ENCODE results near the gene PMS1.
A peak's percentile ranks its signal among the peaks of the same experiment; 100 is the strongest.
"Not testable (repeated sequence)": the region's sequence is repeated elsewhere in the genome, so short reads cannot be mapped to it uniquely, and the experiment has no call there.

The PMS1 gene

DNA sequence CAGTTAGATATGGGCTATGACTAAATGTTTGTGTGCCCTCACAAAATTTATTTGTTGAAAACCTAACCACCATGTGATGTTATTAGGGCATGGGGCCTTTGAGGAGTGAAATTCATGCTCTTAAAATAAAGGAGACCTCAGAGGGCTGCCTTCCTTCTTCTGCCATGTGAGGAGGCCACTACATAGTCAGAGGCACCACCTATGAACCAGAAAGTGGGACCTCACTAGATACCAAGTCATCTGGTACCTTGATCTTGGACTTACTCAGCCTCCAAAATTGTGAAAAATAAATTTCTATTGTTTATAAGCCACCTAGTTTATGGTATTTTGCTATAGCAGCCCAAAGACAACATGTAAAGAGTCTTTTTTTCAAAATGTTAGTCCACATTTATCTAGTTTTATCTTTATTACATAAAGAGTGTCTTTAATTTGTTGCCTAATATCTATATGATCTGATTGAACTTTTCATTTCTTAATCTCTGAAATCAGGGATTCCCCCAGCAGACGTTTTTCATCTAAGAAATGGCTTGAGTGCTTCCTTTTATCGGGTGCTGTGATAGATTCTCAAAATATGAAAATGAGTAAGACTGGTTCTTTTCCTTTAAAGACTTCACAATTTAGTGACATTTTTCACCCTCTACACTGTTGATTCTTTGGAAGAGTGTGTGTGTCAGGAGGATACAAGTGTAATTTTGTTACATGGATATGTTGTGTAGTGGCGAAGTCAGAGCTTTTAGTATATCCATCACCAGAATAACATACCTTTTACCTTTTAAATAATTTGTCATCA is 34.2 kb downstream of the PMS1 start:
- DNase-seq = no peak

DNA sequence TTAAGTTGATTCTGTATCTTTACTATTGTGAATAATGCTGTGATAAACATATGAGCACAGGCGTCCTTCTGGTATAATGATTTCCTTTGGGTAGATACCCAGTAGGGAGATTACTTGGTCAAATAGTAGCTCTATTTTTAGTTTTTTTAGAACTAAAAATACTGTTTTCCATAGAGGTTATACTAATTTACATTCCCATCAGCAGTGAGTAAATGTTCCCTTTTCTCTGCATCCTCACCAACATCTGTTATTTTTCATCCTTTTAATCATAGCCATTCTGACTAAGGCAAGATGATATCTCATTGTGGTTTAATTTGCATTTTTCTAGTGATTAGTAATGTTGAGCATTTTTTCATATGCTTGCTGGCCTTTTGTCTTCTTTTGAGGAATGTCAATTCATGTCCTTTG is 35.1 kb downstream of the PMS1 start:
- no peak for DNase-seq

DNA sequence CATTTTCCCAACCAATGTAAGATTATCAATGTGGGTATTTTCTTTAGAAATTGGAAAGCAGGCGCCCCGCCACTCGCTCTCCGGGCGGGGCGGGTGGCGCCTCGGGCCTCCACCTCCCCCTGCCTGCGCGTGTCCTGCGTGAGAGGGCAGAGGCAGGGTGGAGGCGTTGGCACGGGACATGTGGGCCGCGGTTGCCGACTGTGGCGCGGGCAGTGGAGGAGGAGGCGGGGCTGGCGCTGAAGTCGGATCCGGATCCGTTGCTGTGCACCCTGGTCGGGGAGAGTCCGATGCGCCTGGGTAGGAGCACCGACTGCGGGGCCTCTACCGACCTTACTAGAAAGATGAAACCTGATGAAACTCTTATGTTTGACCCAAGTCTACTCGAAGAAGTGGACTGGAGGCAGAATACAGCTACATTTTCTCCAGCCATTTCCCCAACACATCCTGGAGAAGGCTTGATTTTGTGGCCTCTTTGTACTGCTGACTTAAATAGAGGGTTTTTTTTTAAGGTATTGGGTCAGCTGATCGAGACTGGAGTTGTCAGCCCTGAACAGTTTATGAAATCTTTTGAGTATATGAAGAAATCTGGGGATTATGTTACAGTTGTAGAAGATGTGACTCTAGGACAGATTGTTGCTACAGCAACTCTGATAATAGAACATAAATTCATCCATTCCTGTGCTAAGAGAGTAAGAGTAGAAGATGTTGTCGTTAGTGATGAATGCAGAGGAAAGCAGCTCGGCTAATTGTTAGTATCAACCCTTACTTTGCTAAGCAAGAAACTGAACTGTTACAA is 37.9 kb downstream of the PMS1 start:
- peak; percentile 7 to 34 for DNase-seq

DNA sequence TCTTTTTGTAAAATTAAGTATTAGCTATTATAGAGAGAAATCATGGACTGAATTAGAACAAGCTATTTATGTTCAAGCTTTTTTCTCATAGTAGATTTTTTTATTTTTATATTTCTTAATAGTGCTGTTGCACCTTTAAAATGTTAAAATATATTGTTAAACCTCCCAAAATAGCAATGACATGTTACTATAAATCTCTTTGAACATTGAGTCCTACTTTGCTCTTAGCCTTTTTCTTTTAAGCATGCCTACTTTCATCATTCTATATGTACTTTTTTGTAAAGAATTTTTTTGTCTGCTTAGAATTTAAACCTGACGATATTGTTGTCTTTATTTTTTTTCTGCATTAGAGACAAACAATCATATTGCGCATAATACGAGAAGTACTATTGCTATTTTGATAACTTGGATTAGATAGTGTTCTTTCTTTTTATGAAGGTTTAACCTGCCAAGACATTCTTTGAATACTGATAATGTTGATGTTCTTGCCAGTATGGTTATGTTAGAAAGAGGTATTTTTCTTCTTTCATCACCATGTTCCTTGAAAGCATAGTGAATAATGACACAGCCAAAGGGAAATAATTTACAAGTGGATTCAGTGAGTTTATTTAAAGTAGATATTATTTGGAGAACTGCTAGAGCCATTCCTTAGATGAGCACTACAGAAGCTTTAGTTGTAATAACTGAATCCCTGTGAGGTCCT is 40.6 kb downstream of the PMS1 start:
- DNase-seq = no peak

DNA sequence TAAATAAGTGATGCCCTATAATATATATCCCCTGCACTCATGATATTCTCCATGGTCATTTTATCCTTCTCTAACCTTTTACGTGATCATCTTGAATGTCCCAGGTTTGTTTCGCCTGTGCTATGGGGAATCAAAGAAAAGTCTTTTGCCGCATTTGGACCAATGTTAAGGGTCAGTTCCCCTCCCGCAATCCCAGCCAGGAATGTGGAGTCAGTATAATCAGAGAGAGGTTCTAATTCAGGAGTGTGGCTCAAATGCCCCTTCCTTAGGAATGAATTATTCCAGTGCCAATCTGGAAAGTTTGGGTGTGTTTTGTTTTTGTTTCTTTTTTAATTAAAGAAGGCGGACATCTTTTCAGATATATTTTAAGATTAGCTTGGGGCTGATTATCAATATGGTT is 41.8 kb downstream of the PMS1 start:
- no peak for DNase-seq

DNA sequence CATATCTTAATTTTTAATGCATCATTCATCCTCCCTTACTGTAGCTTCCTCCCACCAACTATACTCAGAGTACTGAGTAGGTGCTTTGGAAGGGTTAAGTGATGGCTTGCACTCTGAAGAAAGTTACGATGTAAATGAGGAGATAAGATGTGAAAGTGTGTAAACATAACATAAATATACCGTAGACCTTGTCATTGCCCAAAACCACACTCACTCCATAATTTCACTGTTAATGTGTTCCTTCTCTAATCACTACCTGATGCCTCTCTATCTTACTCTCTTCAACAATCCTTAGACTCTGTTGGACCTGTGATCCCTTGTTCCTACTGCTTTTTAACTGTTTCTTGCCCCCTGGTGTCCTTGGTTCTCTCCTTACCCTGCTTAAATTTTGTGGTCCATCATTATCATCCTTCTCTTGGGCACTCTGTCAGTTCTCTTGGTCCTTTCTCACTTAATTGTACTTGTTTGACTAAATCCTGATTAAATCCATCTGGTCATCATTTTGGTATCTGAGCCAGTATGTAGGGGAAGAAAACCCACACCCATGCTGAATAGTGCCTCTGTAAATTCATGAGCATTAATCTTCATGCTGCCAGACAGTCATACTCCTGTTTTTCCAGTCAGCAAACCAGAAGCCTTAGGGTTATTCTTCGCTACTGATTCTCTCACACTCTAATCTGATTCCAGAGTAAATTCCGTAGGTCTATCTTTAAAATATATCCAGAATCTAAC is 45.0 kb downstream of the PMS1 start:
- no peak for DNase-seq

DNA sequence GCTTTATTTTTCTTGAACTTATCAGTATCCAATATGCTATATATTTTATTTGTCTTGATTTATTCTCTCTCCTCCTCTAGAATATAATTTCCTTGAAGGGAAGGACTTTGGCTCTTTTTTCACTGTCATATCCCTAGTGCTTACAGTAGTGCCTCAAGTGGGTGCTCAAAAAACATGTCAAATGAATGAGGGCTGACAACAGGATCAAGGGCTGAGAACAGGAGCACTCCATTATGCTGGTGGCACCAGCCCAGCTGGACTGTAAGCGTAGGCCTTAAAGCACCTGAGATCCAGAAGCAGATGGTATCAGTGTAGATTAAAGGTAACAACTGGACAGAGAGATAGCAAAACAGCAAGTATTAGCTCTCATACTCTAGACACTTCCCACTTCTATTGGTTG is 46.3 kb downstream of the PMS1 start:
- no peak for DNase-seq

DNA sequence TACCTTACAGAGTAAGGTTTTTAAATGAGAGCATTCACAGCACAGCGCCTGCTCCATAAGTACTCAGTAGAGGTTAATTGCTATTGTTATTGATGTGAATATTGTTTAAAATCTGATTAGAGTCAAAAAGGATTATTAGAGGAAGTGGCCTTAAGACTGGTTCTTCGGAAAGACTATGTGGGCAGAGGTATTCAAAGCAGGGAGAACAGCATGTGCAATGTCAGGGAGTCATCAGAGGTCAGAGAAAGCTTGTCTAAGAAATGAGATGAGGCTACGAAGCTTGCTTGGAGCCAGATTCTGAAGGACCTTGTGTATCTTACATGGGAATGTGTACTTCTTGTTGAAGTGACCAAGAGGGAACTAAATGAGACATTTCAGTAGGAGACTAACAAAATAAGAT is 49.8 kb downstream of the PMS1 start:
- peak; percentile 72 to 83 for DNase-seq

DNA sequence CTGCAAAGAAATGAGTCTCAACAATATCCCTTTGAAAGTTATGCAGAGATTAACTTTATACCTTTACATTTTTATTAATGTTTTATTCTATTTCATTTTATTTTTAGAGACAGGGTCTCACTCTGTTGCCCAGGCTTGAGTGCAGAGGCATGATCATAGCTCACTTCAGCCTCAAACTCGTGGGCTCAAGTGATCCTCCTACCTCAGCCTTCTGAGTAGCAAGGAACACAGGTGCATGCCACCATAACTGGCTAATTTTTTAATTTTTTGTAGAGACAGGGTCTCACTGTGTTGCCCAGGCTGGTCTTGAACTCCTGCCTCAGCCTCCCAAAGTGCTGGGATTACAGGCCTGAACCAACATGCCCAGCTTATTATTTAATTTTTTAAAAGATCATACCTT is 50.4 kb downstream of the PMS1 start:
- DNase-seq = not testable (repeated sequence)

DNA sequence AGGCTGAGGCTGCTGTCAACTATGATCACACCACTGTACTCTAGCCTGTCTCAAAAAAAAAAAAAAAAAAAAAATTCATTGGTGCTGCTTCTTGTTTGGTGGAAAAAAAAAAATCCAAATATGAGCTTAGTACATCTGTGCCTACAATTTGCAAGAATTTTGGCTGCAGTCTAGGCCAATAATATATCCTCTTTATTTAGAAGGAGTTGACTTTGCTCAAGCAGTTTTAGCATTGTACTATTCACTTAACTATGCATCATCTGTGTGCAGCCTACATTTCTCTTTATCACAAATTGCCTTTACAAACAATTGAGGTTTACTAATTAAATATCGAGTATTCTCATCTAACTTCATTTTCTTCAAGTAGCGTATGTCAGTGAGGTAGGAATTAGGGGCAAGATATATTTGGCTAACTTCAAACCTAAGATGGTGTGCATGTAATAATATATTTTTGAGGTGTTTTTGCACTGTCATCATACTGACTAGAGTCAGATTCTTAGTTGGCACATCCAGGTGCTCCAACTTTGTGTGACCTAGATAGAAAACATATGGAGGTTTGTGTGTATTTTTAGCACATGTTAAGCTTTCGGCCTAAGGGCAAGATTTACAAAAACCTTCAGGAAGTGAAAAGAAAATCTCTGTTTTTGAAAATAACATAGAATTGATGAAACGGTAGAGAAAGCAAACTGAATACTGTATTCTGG is 51.8 kb downstream of the PMS1 start:
- DNase-seq = no peak

DNA sequence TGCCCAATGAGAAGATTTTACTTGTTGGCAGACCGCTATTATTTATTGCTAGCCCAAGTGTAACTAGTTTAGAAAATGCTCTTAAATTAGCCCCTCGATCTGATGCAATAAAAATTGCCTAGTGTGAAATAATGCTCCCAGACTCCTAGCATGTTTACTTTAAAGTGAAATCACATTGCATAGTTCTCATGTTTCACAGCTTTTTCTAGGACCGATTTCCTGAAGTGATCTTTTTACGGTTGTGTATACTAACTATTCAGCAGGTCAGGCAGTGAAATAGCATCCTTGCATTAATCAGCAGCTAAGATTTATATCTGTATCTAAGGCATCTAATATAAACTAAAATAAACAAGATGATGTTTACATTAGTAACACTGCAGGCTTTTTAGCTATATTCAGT is 52.4 kb downstream of the PMS1 start:
- no peak for DNase-seq

DNA sequence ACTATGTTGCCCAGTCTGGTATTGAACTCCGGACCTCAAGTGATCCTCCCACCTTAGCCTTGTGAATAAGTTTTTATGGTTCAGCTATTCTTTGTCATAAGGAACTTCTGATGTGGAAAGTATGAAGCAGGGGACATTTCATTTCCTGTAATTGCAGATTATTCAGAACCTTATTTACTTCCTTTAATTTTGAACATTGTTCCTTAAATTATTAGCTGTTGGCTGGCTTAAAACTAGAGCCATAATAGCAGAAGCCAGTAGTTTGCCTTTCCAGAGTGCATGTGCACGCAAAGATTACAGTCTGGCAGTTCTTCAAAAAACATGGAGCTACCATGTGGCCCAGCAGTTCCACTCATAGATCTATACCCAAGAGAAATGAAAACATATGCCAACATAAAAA is 53.1 kb downstream of the PMS1 start:
- peak; percentile 52 to 57 for DNase-seq

DNA sequence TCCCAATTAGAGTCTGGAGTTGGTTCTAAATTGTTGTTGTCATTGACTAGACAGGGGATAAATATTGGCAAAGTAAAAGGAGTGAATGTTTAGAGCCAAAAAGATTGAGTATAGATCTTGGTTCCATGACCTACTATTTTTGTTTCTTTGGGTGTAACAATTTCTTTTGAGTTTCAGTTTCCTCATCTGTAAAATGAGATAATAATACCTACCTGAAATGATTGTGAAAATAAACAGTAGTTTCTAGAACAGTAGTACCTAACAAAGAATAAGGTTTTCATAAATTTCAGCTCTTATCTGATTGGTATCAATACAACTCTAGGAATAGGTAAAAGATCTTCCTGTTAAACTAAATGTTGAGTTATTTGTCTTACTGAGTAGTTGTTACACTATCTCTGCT is 56.8 kb downstream of the PMS1 start:
- no peak for DNase-seq

DNA sequence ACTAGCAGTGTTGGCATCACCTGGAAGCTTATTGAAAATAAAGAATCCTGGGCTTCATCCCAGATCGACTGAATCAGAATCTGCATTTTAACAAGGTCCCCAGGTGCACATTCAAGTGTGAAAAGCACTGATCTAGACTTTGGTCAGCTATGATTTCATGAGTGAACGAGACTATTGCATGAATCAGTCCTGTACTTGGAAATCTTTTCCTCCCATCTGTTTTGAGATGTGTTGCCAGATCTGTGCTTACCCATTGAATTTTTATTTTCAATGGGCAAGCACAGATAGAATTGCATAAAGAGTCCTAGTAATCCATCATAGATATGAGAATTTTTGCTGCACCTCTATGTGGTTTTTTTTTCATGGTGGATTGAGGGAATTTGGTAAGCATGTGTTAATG is 64.0 kb downstream of the PMS1 start:
- DNase-seq = no peak

DNA sequence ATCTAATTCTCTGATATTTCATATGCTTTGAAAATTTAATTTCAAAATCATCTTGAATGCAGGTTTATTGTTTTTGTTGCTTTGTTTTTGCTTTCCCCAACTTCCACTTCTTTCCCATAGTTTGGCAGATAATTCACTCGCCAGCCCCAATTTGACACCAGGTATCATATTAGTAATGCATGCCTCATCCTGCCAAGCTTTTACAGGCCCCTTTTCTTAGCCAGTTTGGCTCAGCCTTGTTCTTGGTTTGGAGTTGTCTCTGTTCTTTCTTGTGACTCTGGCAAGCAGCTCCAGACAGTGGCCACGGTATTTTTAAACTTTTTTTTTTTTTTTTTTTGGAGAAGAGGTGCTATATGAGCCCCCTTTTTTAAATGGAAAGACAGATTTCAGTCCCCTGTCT is 65.3 kb downstream of the PMS1 start:
- no peak for DNase-seq

DNA sequence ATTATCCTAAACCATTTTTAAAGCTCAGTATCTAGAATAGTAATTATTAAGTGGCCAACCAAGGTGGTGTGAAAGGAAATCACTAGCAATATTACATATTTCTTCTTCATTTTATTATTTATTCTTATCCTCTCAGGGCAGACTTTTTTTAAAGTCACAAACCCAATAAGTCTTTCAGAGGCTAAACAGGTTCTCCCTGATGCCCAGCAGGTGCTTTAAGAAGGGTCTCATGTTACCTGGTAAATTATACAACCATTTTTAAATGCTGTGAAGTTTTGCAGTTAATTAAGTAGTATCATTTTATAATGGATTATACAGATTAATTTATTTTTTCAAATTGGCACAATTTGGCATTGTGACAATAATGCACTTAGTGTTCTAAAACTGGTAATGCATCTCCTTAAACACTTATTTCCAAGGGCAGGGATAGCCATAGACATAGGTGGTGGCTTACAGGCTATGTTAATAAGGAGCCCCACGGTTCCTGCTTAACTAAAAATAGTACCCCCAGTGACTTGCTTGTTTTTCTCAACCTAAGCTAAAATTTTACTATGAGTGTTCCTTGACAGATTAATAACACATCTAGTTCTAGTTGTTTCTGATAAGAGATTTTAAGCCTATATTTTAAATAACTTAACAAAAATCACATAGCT is 67.0 kb downstream of the PMS1 start:
- DNase-seq = no peak

DNA sequence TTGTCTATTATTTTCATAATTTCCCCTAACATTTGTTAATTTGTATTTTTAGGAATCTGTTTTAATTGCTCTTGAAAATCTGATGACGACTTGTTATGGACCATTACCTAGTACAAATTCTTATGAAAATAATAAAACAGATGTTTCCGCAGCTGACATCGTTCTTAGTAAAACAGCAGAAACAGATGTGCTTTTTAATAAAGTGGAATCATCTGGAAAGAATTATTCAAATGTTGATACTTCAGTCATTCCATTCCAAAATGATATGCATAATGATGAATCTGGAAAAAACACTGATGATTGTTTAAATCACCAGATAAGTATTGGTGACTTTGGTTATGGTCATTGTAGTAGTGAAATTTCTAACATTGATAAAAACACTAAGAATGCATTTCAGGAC is 69.9 kb downstream of the PMS1 start:
- DNase-seq = no peak

DNA sequence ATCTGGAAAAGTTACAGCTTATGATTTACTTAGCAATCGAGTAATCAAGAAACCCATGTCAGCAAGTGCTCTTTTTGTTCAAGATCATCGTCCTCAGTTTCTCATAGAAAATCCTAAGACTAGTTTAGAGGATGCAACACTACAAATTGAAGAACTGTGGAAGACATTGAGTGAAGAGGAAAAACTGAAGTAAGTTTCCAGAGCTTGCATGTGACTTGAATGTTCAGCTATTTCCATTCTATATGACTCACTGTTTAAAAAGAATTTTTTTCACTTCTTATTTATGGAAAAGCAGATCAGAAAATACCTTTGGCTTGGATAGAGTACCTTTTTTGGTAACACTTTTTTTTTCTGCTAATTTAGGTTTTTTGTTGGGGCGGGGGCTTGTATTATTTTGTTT is 70.7 kb downstream of the PMS1 start:
- DNase-seq = peak; percentile 28 to 38

DNA sequence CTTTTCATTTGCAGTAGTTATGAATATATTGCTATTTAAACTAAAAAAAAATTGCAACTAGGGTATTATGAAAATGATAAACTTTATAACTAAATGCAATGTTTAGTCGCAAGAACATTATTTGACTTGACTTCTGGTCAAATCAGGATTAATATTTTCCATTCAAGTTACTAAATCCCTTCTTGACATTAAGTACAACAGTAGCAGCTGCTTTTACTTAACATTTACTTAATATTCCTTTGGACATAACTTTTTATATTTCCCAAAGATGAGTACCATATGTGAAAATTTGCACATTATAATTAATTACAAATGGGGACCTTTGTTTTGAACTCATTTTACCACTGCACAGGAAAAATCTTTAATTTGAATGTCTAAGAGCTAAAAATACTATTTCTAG is 74.0 kb downstream of the PMS1 start:
- no peak for DNase-seq

DNA sequence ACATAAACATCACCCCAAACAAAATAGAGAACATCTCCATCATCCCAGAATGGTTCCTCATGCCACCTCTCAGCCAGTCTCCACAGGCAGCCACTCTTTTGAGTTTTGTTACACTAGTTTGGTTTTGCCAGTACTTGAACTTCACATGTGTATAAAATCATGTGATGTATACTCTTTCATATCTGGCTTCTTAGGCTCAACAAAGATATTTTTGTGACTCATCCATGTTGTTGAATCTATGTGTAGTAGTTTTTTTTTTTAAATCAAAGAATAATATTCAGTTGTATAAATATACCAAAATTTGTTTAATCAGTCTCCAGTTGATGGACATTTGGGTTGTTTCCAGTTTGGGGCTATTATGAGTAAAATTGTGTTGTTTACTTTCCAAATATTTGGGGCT is 75.9 kb downstream of the PMS1 start:
- no peak for DNase-seq

DNA sequence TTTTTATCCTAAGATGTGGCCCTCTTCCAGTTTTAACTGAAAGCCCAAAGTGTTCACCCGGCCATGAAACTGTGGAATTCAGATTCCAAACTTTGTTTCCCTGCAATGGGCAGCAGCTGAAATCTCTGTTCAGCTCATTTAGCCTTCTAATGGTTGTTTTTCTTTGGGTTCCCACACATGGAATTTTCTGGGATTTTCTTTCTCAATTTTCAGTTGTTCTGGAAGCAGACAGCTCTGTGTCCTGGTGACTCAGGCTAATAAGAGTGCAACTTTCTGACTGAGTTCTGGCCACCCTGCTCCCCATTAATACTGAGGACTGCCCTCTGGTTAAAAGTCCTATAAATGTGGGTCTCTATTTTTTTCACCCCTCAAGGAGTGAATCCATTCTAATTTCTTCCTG is 78.5 kb downstream of the PMS1 start:
- DNase-seq = no peak

DNA sequence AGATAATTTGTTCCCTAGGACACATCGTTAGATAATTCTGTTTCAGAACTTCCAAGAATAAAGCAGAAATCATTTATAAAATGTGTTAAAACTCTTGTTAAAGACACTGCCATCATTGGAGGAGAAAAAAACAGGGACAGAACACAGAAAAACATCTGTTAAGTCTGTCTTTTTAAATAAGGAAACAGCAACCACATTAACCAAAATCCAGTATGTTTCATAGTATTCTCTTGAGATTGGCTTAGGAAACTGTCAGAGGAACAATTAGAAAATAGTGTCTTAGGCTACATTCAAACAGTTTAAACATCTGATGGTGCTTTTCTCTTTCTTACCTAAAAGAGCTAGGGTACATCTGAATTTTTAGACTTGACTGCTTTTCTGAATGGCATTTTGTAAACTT is 81.6 kb downstream of the PMS1 start:
- no peak for DNase-seq
